ENCODE data around the gene PALD1. TPM values are rescaled to one million over a fixed set of nuclear protein-coding genes. Genes with fewer than 3 reads are reported as not detected.

The PALD1 gene
- total and polyA plus RNA-seq, 9 of the 15 experiments (the other 6 are each of a cell fraction or from before 2014, with no cell fraction given): 0.03 to 0.29 (median 0.09) TPM; not detected in 2

GRCh38 chr10:70615784-70616522 is 137.4 kb downstream of the PALD1 start (continued):
- TF ChIP-seq RBM22 (IDR thresholded peaks at IDR 0.05; ENCODE audit: low read depth, low read length, poor library complexity, severe bottlenecking): no peak
- TF ChIP-seq ZFP30 (CRISPR knock-in tag; IDR thresholded peaks at IDR 0.05; ENCODE audit: borderline replicate concordance): no peak
- no peak for TF ChIP-seq TAF7 (tag; IDR thresholded peaks at IDR 0.05)

GRCh38 chr10:70616761-70617160 is 138.2 kb downstream of the PALD1 start:
- no peak for DNase-seq (ENCODE audit: extremely low read depth in 1 of 4, low spot score in 3 of 4)
- Histone ChIP-seq H3K27ac (ENCODE audit: extremely low read depth, low read depth, low read length) (no peak overlapping the region), H3K4me2 (ENCODE audit: insufficient read depth, low read length) (no peak overlapping the region), H3K79me2 (ENCODE audit: control insufficient read depth, insufficient read depth, low read length) (no peaks in the 10 kb centered on the region), H3K9ac (ENCODE audit: insufficient read depth in 1 of 2, low read depth in 2 of 2, low read length in 2 of 2) (no peak overlapping the region), H3K9me1 (ENCODE audit: control insufficient read depth, insufficient read depth, low read length) (no peaks in the 10 kb centered on the region), H3K36me3 (ENCODE audit: control insufficient read depth, insufficient read depth, low read length) (no peaks in the 10 kb centered on the region), H3K4me3 (no peak overlapping the region), H2AFZ (ENCODE audit: low read depth, low read length) (peak overlapping the region; percentile 36; the same call in 1 of the 2 replicates), H3K4me1 (replicated peaks in 1 of 2; ENCODE audit: control insufficient read depth in 2 of 2, insufficient read depth in 2 of 2, low read length in 2 of 2) (peaks cover 0 to 24% of the 10 kb centered on the region in 2 experiments; a peak in 4 of 5 replicates), H4K20me1 (replicated peaks; ENCODE audit: control insufficient read depth, insufficient read depth, low read length) (no peaks in the 10 kb centered on the region), H3K9me3 (replicated peaks; ENCODE audit: control insufficient read depth, insufficient read depth, low read depth, low read length) (peaks cover 12% of the 10 kb centered on the region), H3K27me3 (ENCODE audit: control insufficient read depth in 2 of 2, insufficient read depth in 2 of 2, low read length in 2 of 2) (no peaks in the 10 kb centered on the region)
- intact Hi-C loops (cut with micrococcal nuclease) (loop anchor here (5.0 kb wide), 3 partner anchors 39 to 201 kb away; partner anchors contain the start of gene SGPL1), in situ Hi-C loops (cut with MboI) (no loop called here)
- no TSS peak for BruUV-seq (replicated peaks)
- 83% methylated on average over 4 of the region's 4 CpGs for WGBS (ENCODE audit: insufficient coverage, low coverage, missing lambda C conversion rate)
- ChIA-PET CTCF (ENCODE audit: low intra/inter-chr PET ratio) (no interaction called here), POLR2A (interaction anchor here (0.7 kb wide), 2 partner anchors 14 to 142 kb away, joined by 3 to 4 read pairs; partner anchors contain the start of gene PRF1)
- no peak for ATAC-seq
- FAIRE-seq: no peak
- no peak for TF ChIP-seq FIP1L1 (IDR thresholded peaks at IDR 0.05; ENCODE audit: low read depth, low read length, poor library complexity, severe bottlenecking)
- TF ChIP-seq XRCC5 (IDR thresholded peaks at IDR 0.05; ENCODE audit: low read depth, low read length): no peak
- no peak for TF ChIP-seq NR1H2 (CRISPR knock-in tag; IDR thresholded peaks at IDR 0.05)
- TF ChIP-seq PHF8 (IDR thresholded peaks at IDR 0.05; ENCODE audit: borderline replicate concordance, low read length): no peak
- TF ChIP-seq ZNF561 (CRISPR knock-in tag; conservative IDR thresholded peaks at IDR 0.05): no peak
- TF ChIP-seq BCLAF1 (IDR thresholded peaks at IDR 0.05; ENCODE audit: borderline replicate concordance in 1 of 2, control insufficient read depth in 1 of 2, low read depth in 2 of 2, low read length in 1 of 2): no peak
- no peak for TF ChIP-seq PRMT5 (CRISPR knock-in tag; IDR thresholded peaks at IDR 0.05)
- no peak for TF ChIP-seq ZNF184 (CRISPR knock-in tag; IDR thresholded peaks at IDR 0.05)
